GM10266 (cell line): ENCODE measurements around the gene PHAF1.

Experiments used
- DNase-seq: peaks from one replicate; pipeline ENCODE4 v3.0.0; 2012; ENCODE audit errors: extremely low spot score
- TF ChIP-seq, protein P1 (sequence below): IDR thresholded peaks from 2 replicates; pipeline ENCODE4 v1.5.1; 2012; ENCODE audit warnings: mild to moderate bottlenecking, low read depth; ENCODE audit not compliant: control insufficient read depth, insufficient read depth; ENCODE audit errors: missing control alignments

The PHAF1 gene

DNA sequence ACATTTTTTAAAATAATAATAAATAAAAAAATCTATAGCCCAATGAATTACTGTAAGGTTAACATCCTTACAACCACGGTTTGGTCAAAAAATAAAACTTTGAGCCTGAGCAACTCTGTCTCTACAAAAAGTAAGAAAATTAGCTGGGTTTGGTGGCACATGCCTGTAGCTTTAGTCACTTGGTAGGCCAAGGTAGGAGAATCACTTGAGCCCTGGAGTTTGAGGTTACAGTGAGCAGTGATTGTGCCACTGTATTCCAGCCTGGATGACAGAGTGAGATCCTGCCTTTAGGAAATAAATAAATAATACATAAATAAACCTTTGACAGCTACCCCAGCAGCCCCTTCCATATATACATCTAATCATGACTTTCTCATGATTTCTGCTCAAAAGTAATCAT, 26.9 kb upstream of the PHAF1 start:
- no peak for DNase-seq
- TF ChIP-seq, protein P1, sequence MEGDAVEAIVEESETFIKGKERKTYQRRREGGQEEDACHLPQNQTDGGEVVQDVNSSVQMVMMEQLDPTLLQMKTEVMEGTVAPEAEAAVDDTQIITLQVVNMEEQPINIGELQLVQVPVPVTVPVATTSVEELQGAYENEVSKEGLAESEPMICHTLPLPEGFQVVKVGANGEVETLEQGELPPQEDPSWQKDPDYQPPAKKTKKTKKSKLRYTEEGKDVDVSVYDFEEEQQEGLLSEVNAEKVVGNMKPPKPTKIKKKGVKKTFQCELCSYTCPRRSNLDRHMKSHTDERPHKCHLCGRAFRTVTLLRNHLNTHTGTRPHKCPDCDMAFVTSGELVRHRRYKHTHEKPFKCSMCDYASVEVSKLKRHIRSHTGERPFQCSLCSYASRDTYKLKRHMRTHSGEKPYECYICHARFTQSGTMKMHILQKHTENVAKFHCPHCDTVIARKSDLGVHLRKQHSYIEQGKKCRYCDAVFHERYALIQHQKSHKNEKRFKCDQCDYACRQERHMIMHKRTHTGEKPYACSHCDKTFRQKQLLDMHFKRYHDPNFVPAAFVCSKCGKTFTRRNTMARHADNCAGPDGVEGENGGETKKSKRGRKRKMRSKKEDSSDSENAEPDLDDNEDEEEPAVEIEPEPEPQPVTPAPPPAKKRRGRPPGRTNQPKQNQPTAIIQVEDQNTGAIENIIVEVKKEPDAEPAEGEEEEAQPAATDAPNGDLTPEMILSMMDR = no peak

DNA sequence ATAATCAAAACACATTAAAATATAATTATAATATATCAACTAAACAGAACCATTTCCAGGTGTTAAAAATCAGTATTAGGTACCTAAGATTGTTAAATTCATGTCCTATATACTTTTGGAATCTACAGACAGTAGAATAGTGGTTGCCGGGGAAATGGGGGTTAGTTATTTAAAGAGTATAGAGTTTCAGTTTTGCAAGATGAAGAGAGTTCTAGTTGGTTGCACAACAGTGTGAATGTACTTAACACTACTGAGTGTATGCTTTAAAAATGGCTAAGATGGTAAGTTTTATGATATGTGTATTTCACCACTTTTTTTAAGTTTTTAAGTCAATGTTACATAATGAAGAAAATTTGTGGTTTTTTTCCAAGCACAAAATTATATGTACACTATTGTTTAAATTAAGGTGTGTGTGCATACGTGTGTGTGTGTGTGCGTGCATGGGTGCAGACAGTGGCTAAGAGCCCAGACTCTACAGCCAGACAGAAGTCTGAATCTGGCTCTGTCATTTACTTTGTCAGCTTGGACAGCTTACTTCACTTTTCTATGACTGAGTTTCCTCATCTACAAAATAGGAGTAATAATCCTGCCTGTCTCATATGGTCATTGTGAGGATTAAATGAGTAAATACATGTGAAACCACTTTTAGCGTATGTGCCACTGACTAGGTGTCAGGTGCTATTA, 25.3 kb upstream of the PHAF1 start:
- TF ChIP-seq, protein P1 = no peak
- DNase-seq = no peak

DNA sequence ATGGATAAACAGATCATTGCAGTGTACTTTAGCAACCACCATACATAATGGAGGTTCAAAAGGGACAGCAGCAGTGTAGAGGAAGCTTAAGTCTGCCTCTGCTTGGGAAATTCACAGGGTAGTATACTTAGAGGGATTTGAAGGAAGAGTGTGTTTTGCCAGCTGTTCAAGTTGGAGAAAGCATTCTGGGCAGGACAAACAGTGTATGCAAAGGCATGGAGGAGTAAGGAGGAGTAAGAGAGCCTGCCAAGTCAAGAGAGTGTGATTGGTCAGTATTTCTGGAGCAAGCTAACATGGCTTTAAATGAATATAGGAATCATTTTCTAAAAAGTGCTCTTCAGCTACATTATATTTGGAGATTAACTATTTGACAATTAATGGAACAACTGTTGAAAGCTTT, 22.9 kb upstream of the PHAF1 start:
- TF ChIP-seq, protein P1 = no peak
- DNase-seq = no peak

DNA sequence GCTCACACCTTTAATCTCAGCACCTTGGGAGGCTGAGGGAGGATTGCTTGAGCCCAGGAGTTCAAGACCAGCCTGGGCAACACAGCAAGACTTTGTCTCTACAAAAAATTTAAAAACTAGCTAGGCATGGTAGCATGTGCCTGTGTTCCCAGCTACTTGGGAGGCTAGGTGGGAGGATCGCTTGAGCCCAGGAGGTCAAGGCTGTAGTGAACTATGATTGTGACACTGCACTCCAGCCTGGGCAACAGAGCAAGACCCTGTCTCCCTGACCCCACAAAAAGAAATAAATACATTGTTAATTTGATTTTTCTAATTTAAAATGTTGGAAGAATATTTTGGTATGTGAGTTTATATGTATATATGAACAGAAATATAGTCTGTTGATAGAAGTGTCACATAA, 22.4 kb upstream of the PHAF1 start:
- no peak for DNase-seq
- TF ChIP-seq, protein P1 = no peak

DNA sequence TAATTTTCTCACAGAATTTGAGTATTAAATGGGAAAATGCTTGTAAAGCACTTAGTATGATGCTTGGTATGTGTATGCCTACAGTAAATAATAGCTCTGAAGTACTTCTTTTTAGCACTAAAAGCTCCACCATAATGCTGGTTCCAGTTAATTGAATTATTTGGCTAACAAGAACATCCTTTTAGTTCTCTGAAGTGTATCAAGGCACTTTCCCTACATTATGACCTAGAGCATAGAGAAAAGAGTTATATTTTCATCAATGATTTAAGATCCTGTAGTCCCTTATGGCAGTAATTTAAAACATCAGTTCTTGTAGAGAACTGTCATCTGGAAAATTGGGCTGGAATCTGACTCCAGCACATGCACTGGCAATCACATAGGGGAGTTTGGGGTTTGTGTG, 21.9 kb upstream of the PHAF1 start:
- TF ChIP-seq, protein P1 = no peak
- DNase-seq = no peak

DNA sequence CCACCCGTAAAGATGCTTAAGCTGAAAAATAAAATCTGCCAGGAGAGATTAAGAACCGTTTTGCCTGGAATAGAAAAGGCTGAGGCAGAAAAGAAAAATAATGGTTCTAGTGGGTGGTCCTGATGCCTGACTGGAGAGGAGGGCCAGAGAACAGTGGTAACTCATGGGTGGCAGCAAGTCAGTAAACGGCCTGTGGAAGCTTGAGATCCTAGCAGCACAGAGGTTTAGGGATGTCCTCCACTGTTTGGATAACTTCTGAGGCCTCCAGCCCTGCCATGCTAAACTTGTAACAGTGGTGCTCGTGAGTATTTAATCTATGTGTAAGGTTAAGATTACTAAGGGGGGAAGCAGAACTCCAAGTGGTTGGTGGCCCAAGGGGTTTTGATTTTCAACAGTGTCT, 21.2 kb upstream of the PHAF1 start:
- no peak for DNase-seq

DNA sequence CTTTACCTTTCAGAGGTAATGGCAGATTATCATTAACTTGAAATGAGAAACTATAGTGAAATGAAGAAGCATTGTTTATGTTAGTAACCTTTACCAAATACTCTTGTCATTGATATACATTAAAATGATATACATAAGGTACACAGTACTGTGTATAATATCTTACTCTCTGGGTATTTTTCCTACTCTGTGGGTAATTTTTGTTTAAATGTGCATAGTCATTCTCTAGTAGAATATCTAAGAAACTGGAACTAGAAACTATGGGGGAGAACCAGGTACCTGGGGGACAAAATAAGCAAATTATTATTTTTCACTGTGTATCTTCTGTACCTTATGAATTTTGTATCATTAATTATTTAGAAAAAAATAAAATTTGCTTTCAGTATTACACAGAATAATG, 20.6 kb upstream of the PHAF1 start:
- TF ChIP-seq, protein P1 = no peak
- no peak for DNase-seq

More for the DNA sequence above, 21.2 kb upstream of the PHAF1 start:
- TF ChIP-seq, protein P1 = no peak
